Caki2 (cell line): ENCODE data around the gene HHIPL2. TPM values are rescaled to one million over a fixed set of nuclear protein-coding genes. Genes with fewer than 3 reads are reported as not detected.

ENCODE experiments used
- DNase-seq: peaks from one replicate; pipeline ENCODE4 v3.0.0-alpha.2; 2015; ENCODE audit warnings: low read depth
- in situ Hi-C: cut with HindIII; loops from 2 replicates; pipeline ENCODE4 v1.10.0; 2016; ENCODE audit warnings: low sequenced_read_pairs, low pct_unique_long_range_greater_than_20kb, mixed read lengths
- total RNA-seq: library from RNA; depleted of rRNA; stranded (reverse); fragments of >200 nt; shearing (Covaris generic); gene quantifications from 2 replicates; pipeline ENCODE4 v1.2.3, GENCODE V29; 2014; ENCODE audit warnings: low replicate concordance; rRNA removed

Gene HHIPL2
- 7.4 and 11.3 TPM in 2 replicates for total RNA-seq

GRCh38 chr1:222547944-222548671 lies at the start of gene HHIPL2:
Gene HHIPL2, minus strand, starts transcription at chr1:222548104. Its CDS starts 60 bp downstream, at chr1:222548044.
- in situ Hi-C loops: no loop called here
- DNase-seq: peak; percentile 54

GRCh38 chr1:222596696-222597095 lies 48.8 kb upstream of the HHIPL2 start:
- no peak for DNase-seq
- in situ Hi-C loops: no loop called here

DNA sequence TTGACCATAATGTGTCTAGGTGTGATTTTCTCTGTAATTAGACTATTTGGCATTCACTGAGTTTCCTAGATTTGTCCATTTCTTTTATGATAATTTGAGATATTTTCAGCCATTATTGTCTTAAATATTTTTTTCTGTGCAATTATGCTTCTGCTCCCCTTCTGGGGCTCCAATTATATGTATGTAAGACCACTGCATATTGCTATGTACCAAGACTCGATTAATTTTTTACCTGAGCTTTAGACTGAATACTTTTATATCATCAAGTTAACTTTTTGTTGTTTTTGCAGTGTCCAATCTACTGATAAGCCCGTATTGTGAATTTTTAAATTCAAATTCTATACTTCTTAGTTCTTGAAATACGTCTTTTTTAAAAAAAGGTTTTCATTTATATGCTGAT lies 46.9 kb upstream of the HHIPL2 start:
- DNase-seq: no peak
- in situ Hi-C loops: no loop called here

DNA sequence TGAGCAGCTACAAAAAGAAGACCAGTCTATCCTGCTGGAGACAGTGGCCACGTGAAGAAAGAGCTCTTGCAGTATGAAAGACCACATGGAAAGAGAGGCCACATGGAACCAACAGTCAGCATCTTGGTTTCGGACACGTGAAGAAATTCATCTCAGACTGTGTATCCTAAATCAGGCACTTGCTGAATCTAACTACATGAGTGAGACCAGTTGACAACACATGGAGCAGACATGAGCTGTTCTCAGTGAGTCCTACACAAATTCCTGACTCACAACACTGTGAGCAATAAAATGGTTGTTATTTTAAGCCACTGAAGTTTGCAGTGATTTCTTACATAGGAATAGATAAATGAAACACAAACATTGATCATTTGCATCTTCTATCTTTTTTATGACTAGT lies 44.3 kb upstream of the HHIPL2 start:
- in situ Hi-C loops: no loop called here
- DNase-seq: no peak

- DNase-seq: peak; percentile 80
- in situ Hi-C loops: no loop called here
These were observed 41.8 kb upstream of the HHIPL2 start, which contains the start of gene TAF1A for GRCh38 chr1:222589462-222590302. Gene TAF1A, minus strand, starts transcription at chr1:222589933.

GRCh38 chr1:222588135-222588534 lies 40.2 kb upstream of the HHIPL2 start:
- in situ Hi-C loops: no loop called here
- no peak for DNase-seq

DNA sequence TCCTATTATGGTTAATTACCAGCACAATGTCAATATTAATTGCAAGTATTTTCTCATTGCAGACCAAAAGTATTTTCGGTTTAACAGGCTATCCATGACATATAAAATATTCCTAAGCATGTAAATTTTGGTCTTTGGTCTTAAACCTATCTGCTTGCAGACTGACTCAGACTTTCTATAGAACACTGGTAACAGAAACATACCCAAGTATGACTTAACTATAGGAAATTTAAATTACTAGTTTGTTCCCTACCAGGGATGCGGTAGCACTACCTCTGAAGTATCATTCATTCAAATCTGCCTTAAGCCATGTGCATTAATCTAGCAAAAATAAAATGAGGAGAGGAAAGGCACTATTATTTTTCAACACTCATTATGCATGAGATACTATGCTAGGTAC lies 38.9 kb upstream of the HHIPL2 start:
- in situ Hi-C loops: no loop called here
- no peak for DNase-seq

GRCh38 chr1:222583079-222583478 lies 35.2 kb upstream of the HHIPL2 start:
- no peak for DNase-seq
- in situ Hi-C loops: no loop called here

GRCh38 chr1:222582099-222582774 lies 34.3 kb upstream of the HHIPL2 start:
- peak; percentile 40 for DNase-seq
- in situ Hi-C loops: no loop called here

DNA sequence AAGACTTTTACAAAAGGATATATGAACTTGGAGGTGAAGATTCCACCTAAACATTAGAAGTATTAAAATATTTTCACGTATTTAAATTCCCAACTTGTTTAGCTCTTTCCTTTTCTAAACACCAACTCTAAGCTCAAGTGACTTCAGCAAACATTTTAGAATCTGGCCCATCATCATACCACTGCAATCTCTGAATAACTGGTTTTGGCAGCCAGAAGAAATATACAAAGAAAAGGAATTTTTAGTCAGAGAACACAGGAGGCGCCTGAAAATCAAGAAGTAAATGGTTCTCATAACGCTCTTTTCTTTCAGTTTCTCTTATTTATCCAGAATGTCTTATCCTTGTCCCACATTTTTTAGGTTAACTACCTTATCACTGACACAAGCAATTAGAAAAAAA lies 31.4 kb upstream of the HHIPL2 start:
- in situ Hi-C loops: no loop called here
- DNase-seq: no peak

- DNase-seq: no peak
- in situ Hi-C loops: no loop called here
These were observed 22.9 kb upstream of the HHIPL2 start for GRCh38 chr1:222570837-222571236.

DNA sequence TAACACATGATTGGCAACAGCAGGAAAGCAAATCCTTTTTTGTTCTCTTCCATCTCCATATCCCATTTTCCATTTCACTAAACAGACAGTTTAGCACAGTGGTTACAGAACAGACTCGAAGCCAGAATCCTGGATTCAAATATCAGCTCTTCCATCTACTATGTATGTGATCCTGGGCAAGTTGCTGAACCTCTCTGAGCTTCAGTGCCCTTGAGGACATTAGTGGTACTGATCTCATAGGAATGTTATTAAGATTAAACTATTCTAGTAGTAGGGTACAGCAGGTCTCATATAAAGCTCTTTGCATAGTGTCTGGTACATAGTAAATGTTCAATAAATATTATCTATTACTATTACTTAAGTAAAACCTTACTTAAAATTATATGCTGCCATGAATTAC lies 13.8 kb upstream of the HHIPL2 start:
- DNase-seq: no peak
- in situ Hi-C loops: no loop called here

DNA sequence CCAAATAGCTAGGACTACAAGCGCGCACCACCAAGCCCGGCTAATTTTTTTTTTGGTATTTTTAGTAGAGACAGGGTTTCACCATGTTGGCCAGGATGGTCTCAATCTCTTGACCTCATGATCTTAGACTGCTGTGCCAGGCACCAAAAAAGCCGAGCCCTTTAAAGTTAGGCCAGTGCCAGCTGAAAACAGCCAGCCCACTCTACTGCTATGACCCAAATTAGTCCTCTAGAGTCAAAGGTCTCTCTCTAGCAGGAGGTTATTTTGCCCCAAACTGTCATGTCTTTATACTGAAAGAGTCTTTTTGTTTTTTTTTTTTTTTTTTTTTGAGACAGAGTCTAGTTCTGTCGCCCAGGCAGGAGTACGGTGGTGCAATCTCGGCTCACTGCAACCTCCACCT lies 9.7 kb upstream of the HHIPL2 start:
- no peak for DNase-seq
- in situ Hi-C loops: no loop called here

DNA sequence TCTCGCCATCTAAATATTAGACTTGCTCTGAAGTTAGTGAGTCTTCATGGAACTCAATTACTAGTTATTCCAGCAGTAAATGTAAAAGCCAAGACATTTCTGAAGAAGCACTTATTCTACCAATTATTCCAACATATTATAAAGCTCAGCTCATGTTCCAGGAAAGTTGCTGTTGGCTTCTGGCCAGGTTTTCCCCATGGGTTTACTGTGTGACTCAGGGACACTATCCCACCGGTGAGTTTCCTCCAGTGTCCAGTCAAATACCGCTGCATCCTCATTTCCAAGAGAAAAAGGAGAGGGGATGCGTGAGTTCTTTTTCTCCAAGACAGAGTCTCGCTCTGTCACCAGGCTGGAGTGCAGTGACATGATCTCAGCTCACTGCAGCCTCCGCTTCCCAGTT lies 9.2 kb upstream of the HHIPL2 start:
- no peak for DNase-seq
- in situ Hi-C loops: no loop called here

DNA sequence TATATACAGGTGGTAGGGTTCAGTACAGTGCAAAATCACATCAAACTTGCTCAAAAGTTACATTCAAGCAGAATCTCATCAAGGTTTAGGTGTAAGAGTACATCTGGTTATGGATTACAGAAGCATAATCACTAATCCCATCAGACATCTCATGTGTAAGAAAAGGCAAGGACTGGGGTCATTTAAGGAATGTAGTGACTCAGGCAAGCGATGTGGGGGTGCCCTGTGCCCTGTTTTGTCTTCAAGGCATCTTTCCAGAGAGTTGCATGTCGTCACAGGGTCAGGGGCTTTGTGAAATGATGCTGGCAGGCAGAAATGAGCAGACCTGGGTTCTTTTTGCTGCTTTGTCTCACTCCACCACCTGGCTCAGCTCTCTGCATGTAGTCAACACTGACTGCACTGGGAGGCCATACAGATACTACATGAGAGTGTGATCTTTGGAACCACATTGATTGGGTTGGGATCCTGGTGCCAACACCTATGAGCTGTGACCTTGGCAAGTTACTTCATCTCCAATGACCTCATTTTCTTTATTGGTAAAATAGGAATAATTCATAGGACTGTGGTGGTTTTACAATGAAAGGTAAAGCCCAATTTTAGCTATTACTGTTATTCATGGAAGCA lies 8.2 kb upstream of the HHIPL2 start:
- no peak for DNase-seq
- in situ Hi-C loops: no loop called here

DNA sequence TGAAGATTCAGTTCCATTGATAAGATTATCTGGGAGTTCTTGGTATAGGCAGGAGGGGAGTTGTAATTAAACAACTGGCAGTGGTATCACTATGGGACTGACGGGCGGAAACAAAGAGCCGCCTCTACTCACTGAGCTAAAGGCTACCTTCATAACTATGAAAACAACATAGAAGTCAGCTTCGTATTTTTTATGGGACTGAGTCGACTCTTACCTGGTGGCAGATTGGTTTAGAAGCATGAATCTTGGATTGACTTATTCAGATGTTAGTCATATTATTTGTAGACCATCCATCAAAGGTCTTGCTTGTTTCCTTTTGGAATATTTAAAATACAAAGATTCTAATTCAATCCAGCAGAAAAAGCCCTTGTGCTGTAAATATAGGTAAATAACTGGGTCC lies 6.3 kb upstream of the HHIPL2 start:
- no peak for DNase-seq
- in situ Hi-C loops: no loop called here

DNA sequence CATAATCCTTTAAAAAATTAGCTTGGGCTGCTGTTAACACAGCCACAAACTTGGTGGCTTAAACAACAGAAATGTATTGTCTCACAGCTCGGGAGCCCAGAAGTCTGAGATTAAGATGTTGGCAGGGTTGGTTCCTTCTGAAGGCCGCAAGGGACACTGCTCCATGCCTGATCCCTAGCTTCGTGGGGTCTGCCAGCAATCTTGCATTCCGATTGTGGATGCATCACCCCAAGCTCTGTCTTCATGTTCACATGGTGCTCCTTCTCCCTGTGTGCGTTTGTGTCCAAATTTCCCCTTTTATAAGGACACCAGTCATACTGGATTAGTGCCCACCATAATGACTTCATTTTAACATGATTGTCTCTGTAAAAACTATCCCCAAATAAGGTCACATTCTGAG lies 5.0 kb upstream of the HHIPL2 start:
- no peak for DNase-seq
- in situ Hi-C loops: no loop called here

- in situ Hi-C loops: no loop called here
- DNase-seq: no peak
These were observed 667 bp downstream of the HHIPL2 start for GRCh38 chr1:222547260-222547614.
